ENCODE measurements around the gene CD99L2.

CD99L2 gene

GRCh38 chrX:150871341-150871811 is 27.1 kb downstream of the CD99L2 start:
- Histone ChIP-seq H3K27me3 (replicated peaks; ENCODE audit: control insufficient read depth, insufficient read depth, low read length) (no peaks in the 10 kb centered on the region), H3K36me3 (ENCODE audit: control insufficient read depth, insufficient read depth, low read length, severe bottlenecking) (no peaks in the 10 kb centered on the region), H3K4me3 (ENCODE audit: low read length) (no peak overlapping the region), H3K9ac (ENCODE audit: low read length) (no peak overlapping the region), H3K4me1 (ENCODE audit: control insufficient read depth, insufficient read depth, low read length) (peaks cover 13% of the 10 kb centered on the region), H3K9me3 (ENCODE audit: control insufficient read depth, low read length) (peaks cover 3% of the 10 kb centered on the region)
- no peak for DNase-seq (ENCODE audit: low read depth)

- peaks cover 13% of the 10 kb centered on the region for H3K4me1 ChIP-seq (ENCODE audit: control insufficient read depth, insufficient read depth, low read length)
- H3K9me3 ChIP-seq (ENCODE audit: control insufficient read depth, low read length) = no peaks in the 10 kb centered on the region
- no peaks in the 10 kb centered on the region for H3K27me3 ChIP-seq (replicated peaks; ENCODE audit: control insufficient read depth, insufficient read depth, low read length)
- peak overlapping the region; percentile 7 for H3K9ac ChIP-seq (ENCODE audit: low read length)
- no peaks in the 10 kb centered on the region for H3K36me3 ChIP-seq (ENCODE audit: control insufficient read depth, insufficient read depth, low read length, severe bottlenecking)
- no peak overlapping the region for H3K4me3 ChIP-seq (ENCODE audit: low read length)
- DNase-seq (ENCODE audit: low read depth) = peak; percentile 20
Observed at GRCh38 chrX:150870487-150871340, 27.8 kb downstream of the CD99L2 start.

- Histone ChIP-seq H3K4me3 (ENCODE audit: low read length) (no peak overlapping the region), H3K9ac (ENCODE audit: low read length) (no peak overlapping the region), H3K4me1 (ENCODE audit: control insufficient read depth, insufficient read depth, low read length) (peaks cover 13% of the 10 kb centered on the region), H3K27me3 (replicated peaks; ENCODE audit: control insufficient read depth, insufficient read depth, low read length) (no peaks in the 10 kb centered on the region), H3K36me3 (ENCODE audit: control insufficient read depth, insufficient read depth, low read length, severe bottlenecking) (no peaks in the 10 kb centered on the region), H3K9me3 (ENCODE audit: control insufficient read depth, low read length) (no peaks in the 10 kb centered on the region)
- DNase-seq (ENCODE audit: low read depth) = no peak
Observed at GRCh38 chrX:150870029-150870428, 28.4 kb downstream of the CD99L2 start.

DNA sequence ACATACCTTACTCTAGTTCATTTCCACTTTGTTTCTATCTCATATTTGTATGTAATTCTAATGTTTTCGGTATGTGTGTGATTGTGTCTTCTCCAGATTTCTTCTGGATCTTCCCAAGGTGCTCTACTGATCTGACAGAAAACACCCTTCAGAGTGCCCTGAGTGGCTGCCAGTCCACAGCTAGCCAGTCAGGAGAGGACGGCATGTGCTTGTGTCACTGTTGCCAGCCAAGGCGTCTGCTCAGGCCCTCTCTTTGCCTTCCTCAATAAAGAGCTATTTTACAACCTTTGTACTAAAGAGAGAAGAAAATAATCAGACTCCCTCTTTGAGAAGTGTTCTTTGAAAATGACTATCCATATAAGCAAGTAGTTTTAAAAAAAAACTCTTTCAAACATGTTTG is 29.0 kb downstream of the CD99L2 start:
- Histone ChIP-seq H3K4me1 (ENCODE audit: control insufficient read depth, insufficient read depth, low read length) (peaks cover 13% of the 10 kb centered on the region), H3K27me3 (replicated peaks; ENCODE audit: control insufficient read depth, insufficient read depth, low read length) (no peaks in the 10 kb centered on the region), H3K36me3 (ENCODE audit: control insufficient read depth, insufficient read depth, low read length, severe bottlenecking) (no peaks in the 10 kb centered on the region), H3K9ac (ENCODE audit: low read length) (no peak overlapping the region), H3K9me3 (ENCODE audit: control insufficient read depth, low read length) (no peaks in the 10 kb centered on the region), H3K4me3 (ENCODE audit: low read length) (no peak overlapping the region)
- DNase-seq (ENCODE audit: low read depth) = no peak

DNA sequence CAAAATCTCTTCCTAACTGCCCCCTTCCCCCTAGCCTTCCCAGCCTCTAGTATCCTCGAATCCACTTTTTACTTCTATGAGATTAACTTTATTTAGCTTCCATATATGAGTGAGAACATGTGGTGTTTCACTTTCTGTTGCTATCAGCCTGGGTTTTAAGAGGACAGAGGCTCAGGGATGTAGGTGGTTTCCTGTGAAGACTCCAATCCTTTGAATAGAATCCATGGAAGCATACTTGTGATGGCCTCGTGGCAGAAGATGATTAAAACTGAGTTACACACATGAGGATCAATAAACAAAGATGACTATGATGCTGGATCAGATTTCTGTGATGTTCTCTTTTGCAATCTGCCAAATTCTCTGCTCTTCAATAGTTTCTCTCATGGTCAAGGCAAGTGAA is 29.8 kb downstream of the CD99L2 start:
- DNase-seq (ENCODE audit: low read depth) = peak; percentile 24
- no peak overlapping the region for H3K4me3 ChIP-seq (ENCODE audit: low read length)
- H3K27me3 ChIP-seq (replicated peaks; ENCODE audit: control insufficient read depth, insufficient read depth, low read length) = no peaks in the 10 kb centered on the region
- H3K4me1 ChIP-seq (ENCODE audit: control insufficient read depth, insufficient read depth, low read length) = peaks cover 13% of the 10 kb centered on the region
- no peak overlapping the region for H3K9ac ChIP-seq (ENCODE audit: low read length)
- no peaks in the 10 kb centered on the region for H3K36me3 ChIP-seq (ENCODE audit: control insufficient read depth, insufficient read depth, low read length, severe bottlenecking)
- H3K9me3 ChIP-seq (ENCODE audit: control insufficient read depth, low read length) = no peaks in the 10 kb centered on the region

- no peaks in the 10 kb centered on the region for H3K4me1 ChIP-seq (ENCODE audit: control insufficient read depth, insufficient read depth, low read length)
- DNase-seq (ENCODE audit: low read depth) = no peak
- no peak overlapping the region for H3K9ac ChIP-seq (ENCODE audit: low read length)
- H3K36me3 ChIP-seq (ENCODE audit: control insufficient read depth, insufficient read depth, low read length, severe bottlenecking) = no peaks in the 10 kb centered on the region
- H3K9me3 ChIP-seq (ENCODE audit: control insufficient read depth, low read length) = peaks cover 5% of the 10 kb centered on the region
- H3K4me3 ChIP-seq (ENCODE audit: low read length) = no peak overlapping the region
- no peaks in the 10 kb centered on the region for H3K27me3 ChIP-seq (replicated peaks; ENCODE audit: control insufficient read depth, insufficient read depth, low read length)
Observed at GRCh38 chrX:150864127-150864526, 34.3 kb downstream of the CD99L2 start.

- no peaks in the 10 kb centered on the region for H3K27me3 ChIP-seq (replicated peaks; ENCODE audit: control insufficient read depth, insufficient read depth, low read length)
- no peaks in the 10 kb centered on the region for H3K36me3 ChIP-seq (ENCODE audit: control insufficient read depth, insufficient read depth, low read length, severe bottlenecking)
- H3K9me3 ChIP-seq (ENCODE audit: control insufficient read depth, low read length) = peaks cover 5% of the 10 kb centered on the region
- no peak overlapping the region for H3K4me3 ChIP-seq (ENCODE audit: low read length)
- no peak for DNase-seq (ENCODE audit: low read depth)
- H3K4me1 ChIP-seq (ENCODE audit: control insufficient read depth, insufficient read depth, low read length) = no peaks in the 10 kb centered on the region
- H3K9ac ChIP-seq (ENCODE audit: low read length) = no peak overlapping the region
Observed at GRCh38 chrX:150863191-150863590, 35.3 kb downstream of the CD99L2 start.

DNA sequence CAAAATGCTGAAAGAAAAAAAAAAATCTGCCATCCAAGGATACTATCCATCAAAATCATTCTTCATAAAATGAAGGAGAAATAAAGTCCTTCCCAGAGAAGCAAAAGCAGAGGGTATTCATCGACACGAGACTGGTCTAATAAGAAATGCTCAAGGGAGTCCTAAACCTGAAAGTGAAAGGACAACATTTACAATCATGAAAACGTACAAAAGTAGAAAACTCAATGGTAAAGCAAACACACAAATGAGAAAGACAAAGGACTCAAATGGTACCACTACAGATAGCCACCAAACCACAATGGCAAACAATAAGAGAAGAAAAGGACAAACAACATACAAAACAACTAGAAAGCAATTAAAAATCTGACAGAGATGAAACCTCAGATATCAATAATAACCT is 41.0 kb downstream of the CD99L2 start:
- no peaks in the 10 kb centered on the region for H3K4me1 ChIP-seq (ENCODE audit: control insufficient read depth, insufficient read depth, low read length)
- peaks cover 23% of the 10 kb centered on the region for H3K9me3 ChIP-seq (ENCODE audit: control insufficient read depth, low read length)
- H3K4me3 ChIP-seq (ENCODE audit: low read length) = no peak overlapping the region
- no peak for DNase-seq (ENCODE audit: low read depth)
- H3K9ac ChIP-seq (ENCODE audit: low read length) = no peak overlapping the region
- no peaks in the 10 kb centered on the region for H3K36me3 ChIP-seq (ENCODE audit: control insufficient read depth, insufficient read depth, low read length, severe bottlenecking)
- no peaks in the 10 kb centered on the region for H3K27me3 ChIP-seq (replicated peaks; ENCODE audit: control insufficient read depth, insufficient read depth, low read length)

- H3K9me3 ChIP-seq (ENCODE audit: control insufficient read depth, low read length) = peaks cover 23% of the 10 kb centered on the region
- DNase-seq (ENCODE audit: low read depth) = no peak
- no peak overlapping the region for H3K9ac ChIP-seq (ENCODE audit: low read length)
- no peak overlapping the region for H3K4me3 ChIP-seq (ENCODE audit: low read length)
- no peaks in the 10 kb centered on the region for H3K4me1 ChIP-seq (ENCODE audit: control insufficient read depth, insufficient read depth, low read length)
- H3K27me3 ChIP-seq (replicated peaks; ENCODE audit: control insufficient read depth, insufficient read depth, low read length) = no peaks in the 10 kb centered on the region
- no peaks in the 10 kb centered on the region for H3K36me3 ChIP-seq (ENCODE audit: control insufficient read depth, insufficient read depth, low read length, severe bottlenecking)
Observed at GRCh38 chrX:150856785-150857184, 41.7 kb downstream of the CD99L2 start.

- Histone ChIP-seq H3K4me3 (ENCODE audit: low read length) (no peak overlapping the region), H3K9ac (ENCODE audit: low read length) (no peak overlapping the region), H3K9me3 (ENCODE audit: control insufficient read depth, low read length) (peaks cover 20% of the 10 kb centered on the region), H3K27me3 (replicated peaks; ENCODE audit: control insufficient read depth, insufficient read depth, low read length) (no peaks in the 10 kb centered on the region), H3K4me1 (ENCODE audit: control insufficient read depth, insufficient read depth, low read length) (no peaks in the 10 kb centered on the region), H3K36me3 (ENCODE audit: control insufficient read depth, insufficient read depth, low read length, severe bottlenecking) (no peaks in the 10 kb centered on the region)
- no peak for DNase-seq (ENCODE audit: low read depth)
Observed at GRCh38 chrX:150856101-150856500, 42.4 kb downstream of the CD99L2 start.

- peaks cover 18% of the 10 kb centered on the region for H3K9me3 ChIP-seq (ENCODE audit: control insufficient read depth, low read length)
- H3K36me3 ChIP-seq (ENCODE audit: control insufficient read depth, insufficient read depth, low read length, severe bottlenecking) = no peaks in the 10 kb centered on the region
- H3K4me1 ChIP-seq (ENCODE audit: control insufficient read depth, insufficient read depth, low read length) = peaks cover 4% of the 10 kb centered on the region
- no peak overlapping the region for H3K4me3 ChIP-seq (ENCODE audit: low read length)
- H3K27me3 ChIP-seq (replicated peaks; ENCODE audit: control insufficient read depth, insufficient read depth, low read length) = no peaks in the 10 kb centered on the region
- DNase-seq (ENCODE audit: low read depth) = no peak
- no peak overlapping the region for H3K9ac ChIP-seq (ENCODE audit: low read length)
Observed at GRCh38 chrX:150854856-150855255, 43.6 kb downstream of the CD99L2 start.
